A673 (cell line): ENCODE data around the gene WHAMM. TPM values are rescaled to one million over a fixed set of nuclear protein-coding genes. Genes with fewer than 3 reads are reported as not detected.

ENCODE experiments used
- BruUV-seq: library from RNA; stranded (reverse); fragments of 400-500 nt; replicated peaks from 2 replicates; lab custom pipeline; 2021; lab: Mats Ljungman, UMichigan
- CTCF ChIA-PET: fragments of 300-600 bp; sonication (Branson Sonifier 250); formaldehyde crosslinking; loops from one replicate; lab custom pipeline; 2022; ENCODE audit warnings: antibody characterized with exemption; lab: Charles Lee
- POLR2A ChIA-PET: fragments of 300-600 bp; sonication (Branson Sonifier 250); formaldehyde crosslinking; loops from one replicate; lab custom pipeline; 2022; ENCODE audit warnings: antibody characterized with exemption; ENCODE audit not compliant: low non-redundant PET; lab: Charles Lee
- DNase-seq: peaks from one replicate; pipeline ENCODE4 v3.0.0-alpha.2; 2015; ENCODE audit warnings: low spot score
- H3K27ac ChIP-seq: fragments of 200-600 bp; sonication (generic); 2 replicates; pipeline ENCODE4 v1.5.1; 2016; ENCODE audit warnings: mixed run types, low read depth, mild to moderate bottlenecking, mixed read lengths, antibody characterized with exemption, low read length; ENCODE audit not compliant: poor library complexity, severe bottlenecking
- H3K27me3 ChIP-seq: fragments of 200-600 bp; sonication (generic); replicated peaks from 2 replicates; pipeline ENCODE4 v1.6.1; 2017; ENCODE audit warnings: mixed run types, low read depth, mild to moderate bottlenecking, mixed read lengths, antibody characterized with exemption, low read length; ENCODE audit not compliant: insufficient read depth, poor library complexity
- H3K36me3 ChIP-seq: fragments of 200-600 bp; sonication (generic); 2 replicates; pipeline ENCODE4 v1.6.1; 2016; ENCODE audit warnings: mixed run types, mild to moderate bottlenecking, mixed read lengths, antibody characterized with exemption, low read length; ENCODE audit not compliant: insufficient read depth, poor library complexity, severe bottlenecking
- H3K4me1 ChIP-seq: fragments of 200-600 bp; sonication (generic); 2 replicates; pipeline ENCODE4 v1.6.1; 2017; ENCODE audit warnings: mixed run types, mild to moderate bottlenecking, mixed read lengths, antibody characterized with exemption, low read length; ENCODE audit not compliant: insufficient read depth, poor library complexity, severe bottlenecking
- H3K4me3 ChIP-seq: fragments of 200-600 bp; sonication (generic); 2 replicates; pipeline ENCODE4 v1.5.1; 2016; ENCODE audit warnings: low read depth, mixed run types, mild to moderate bottlenecking, mixed read lengths, low read length; ENCODE audit not compliant: poor library complexity, severe bottlenecking
- H3K9me3 ChIP-seq: fragments of 200-600 bp; sonication (generic); 2 replicates; pipeline ENCODE4 v1.6.1; 2016; ENCODE audit warnings: mixed run types, low read depth, mild to moderate bottlenecking, mixed read lengths, antibody characterized with exemption, low read length; ENCODE audit not compliant: poor library complexity, severe bottlenecking
- EZH2 ChIP-seq: fragments of 200-600 bp; sonication (generic); IDR thresholded peaks from 2 replicates; pipeline ENCODE4 v1.6.1; 2017; ENCODE audit warnings: borderline replicate concordance, low read depth, mild to moderate bottlenecking, mixed read lengths, antibody characterized with exemption, low read length; ENCODE audit not compliant: poor library complexity, severe bottlenecking
- intact Hi-C: fragments of 100-400 bp; cut with micrococcal nuclease; formaldehyde crosslinking; loops from one replicate; pipeline ENCODE4 v1.10.0; 2022; ENCODE audit not compliant: unreplicated experiment
- total RNA-seq: library from RNA; stranded (reverse); gene quantifications from 2 replicates; pipeline ENCODE4 v1.2.3, GENCODE V29; 2021
- TF ChIP-seq, protein P1 (sequence below): fragments of 300-800, 200-600 bp; sonication (generic); conservative IDR thresholded peaks from 2 replicates; pipeline ENCODE4 v1.5.1; 2017; ENCODE audit warnings: low read depth, mild to moderate bottlenecking, antibody characterized with exemption, low read length, moderate library complexity, mixed read lengths

The WHAMM gene
- total RNA-seq, 1 experiment from 2014 or later: 5.1 TPM

DNA sequence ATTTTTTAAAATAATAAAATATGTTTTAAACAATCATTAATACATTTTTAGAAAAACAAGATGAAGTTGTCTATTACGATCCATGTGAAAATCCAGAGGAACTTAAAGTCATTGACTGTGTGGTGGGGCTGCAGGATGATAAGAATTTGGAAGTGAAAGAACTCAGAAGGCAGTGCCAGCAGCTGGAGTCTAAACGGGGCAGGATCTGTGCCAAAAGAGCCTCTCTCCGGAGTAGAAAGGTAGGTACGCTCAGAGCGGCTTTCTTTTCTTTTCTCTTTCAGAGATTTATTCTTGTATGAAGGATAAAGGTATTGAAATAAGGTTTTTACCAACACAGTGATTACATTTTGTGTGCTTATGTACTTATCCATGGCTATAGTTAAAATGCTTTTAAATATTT is 13.6 kb downstream of the WHAMM start:
- Histone ChIP-seq H3K27me3 (no peaks in the 10 kb centered on the region), H3K9me3 (no peaks in the 10 kb centered on the region), H3K36me3 (peaks cover 48% of the 10 kb centered on the region), H3K4me1 (no peaks in the 10 kb centered on the region), H3K4me3 (no peak overlapping the region), H3K27ac (no peak overlapping the region)
- DNase-seq: no peak
- BruUV-seq: no TSS peak
- TF ChIP-seq, protein P1, sequence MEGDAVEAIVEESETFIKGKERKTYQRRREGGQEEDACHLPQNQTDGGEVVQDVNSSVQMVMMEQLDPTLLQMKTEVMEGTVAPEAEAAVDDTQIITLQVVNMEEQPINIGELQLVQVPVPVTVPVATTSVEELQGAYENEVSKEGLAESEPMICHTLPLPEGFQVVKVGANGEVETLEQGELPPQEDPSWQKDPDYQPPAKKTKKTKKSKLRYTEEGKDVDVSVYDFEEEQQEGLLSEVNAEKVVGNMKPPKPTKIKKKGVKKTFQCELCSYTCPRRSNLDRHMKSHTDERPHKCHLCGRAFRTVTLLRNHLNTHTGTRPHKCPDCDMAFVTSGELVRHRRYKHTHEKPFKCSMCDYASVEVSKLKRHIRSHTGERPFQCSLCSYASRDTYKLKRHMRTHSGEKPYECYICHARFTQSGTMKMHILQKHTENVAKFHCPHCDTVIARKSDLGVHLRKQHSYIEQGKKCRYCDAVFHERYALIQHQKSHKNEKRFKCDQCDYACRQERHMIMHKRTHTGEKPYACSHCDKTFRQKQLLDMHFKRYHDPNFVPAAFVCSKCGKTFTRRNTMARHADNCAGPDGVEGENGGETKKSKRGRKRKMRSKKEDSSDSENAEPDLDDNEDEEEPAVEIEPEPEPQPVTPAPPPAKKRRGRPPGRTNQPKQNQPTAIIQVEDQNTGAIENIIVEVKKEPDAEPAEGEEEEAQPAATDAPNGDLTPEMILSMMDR: no peak
- TF ChIP-seq EZH2: no peak
- intact Hi-C loops: no loop called here
- ChIA-PET POLR2A (no interaction called here), CTCF (no interaction called here)

DNA sequence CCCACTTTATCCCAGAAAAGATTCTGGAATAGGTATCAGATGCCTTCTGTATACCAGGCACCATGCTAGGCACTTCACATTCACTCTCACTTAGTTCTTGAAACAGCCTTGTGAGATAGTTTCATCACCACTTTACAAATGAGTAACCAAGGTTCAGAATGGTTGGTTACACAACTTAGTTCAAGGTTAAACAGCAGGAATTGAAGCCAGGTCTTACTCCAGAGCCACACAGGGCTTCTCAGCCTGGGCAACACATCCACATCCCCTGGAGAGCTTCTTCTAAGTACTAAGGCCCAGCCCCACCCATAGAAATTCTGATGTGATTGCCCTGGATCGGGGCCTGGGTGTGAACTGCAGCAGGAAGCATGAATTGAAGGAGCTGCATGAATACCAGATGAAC is 18.6 kb downstream of the WHAMM start:
- intact Hi-C loops: no loop called here
- H3K36me3 ChIP-seq: peaks cover 54% of the 10 kb centered on the region

DNA sequence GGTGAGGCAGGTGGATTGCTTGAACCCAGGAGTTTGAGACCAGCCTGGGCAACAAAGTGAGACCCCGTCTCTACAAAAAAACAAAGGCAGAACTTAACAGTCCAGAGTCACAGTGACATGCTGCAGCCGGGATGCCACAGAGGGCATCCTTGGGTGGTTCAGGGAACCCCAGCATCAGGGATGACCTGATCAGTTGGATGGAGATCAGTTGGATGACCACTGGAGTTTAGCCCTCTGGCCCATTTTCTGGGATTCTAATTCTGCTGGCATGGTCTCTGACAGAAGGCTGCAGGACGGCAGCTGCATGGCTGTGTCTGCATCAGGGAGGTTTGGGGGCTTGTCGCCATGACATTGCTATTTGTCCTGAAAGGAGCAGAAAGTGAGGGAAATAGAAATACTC is 19.8 kb downstream of the WHAMM start:
- H3K4me3 ChIP-seq: no peak overlapping the region
- intact Hi-C loops: no loop called here
- POLR2A ChIA-PET: no interaction called here
- no peak for DNase-seq
- BruUV-seq: no TSS peak
- no peaks in the 10 kb centered on the region for H3K27me3 ChIP-seq
- H3K4me1 ChIP-seq: peaks cover 9% of the 10 kb centered on the region
- no peak for TF ChIP-seq EZH2
- TF ChIP-seq, protein P1: no peak
- H3K36me3 ChIP-seq: peaks cover 53% of the 10 kb centered on the region
- CTCF ChIA-PET: no interaction called here
- no peaks in the 10 kb centered on the region for H3K9me3 ChIP-seq
- H3K27ac ChIP-seq: no peak overlapping the region

More for the DNA sequence above, 18.6 kb downstream of the WHAMM start:
- no peak overlapping the region for H3K27ac ChIP-seq
- H3K27me3 ChIP-seq: no peaks in the 10 kb centered on the region
- H3K9me3 ChIP-seq: no peaks in the 10 kb centered on the region
- no TSS peak for BruUV-seq
- H3K4me1 ChIP-seq: peaks cover 9% of the 10 kb centered on the region
- ChIA-PET POLR2A (no interaction called here), CTCF (no interaction called here)
- no peak for TF ChIP-seq EZH2
- TF ChIP-seq, protein P1: no peak
- no peak for DNase-seq
- no peak overlapping the region for H3K4me3 ChIP-seq
